ENCODE data around the gene SH3PXD2A. TPM values are rescaled to one million over a fixed set of nuclear protein-coding genes. Genes with fewer than 3 reads are reported as not detected.

SH3PXD2A gene
- total RNA-seq, 1 donor from 2014 or later: 9.6 TPM

GRCh38 chr10:103544657-103545310 is 310.6 kb downstream of the SH3PXD2A start:
- Mint-ChIP-seq H3K9me3 (no peaks in the 10 kb centered on the region), H3K36me3 (ENCODE audit: low read depth) (no peaks in the 10 kb centered on the region), H3K27me3 (ENCODE audit: insufficient read depth) (peaks cover 17% of the 10 kb centered on the region), H3K4me1 (ENCODE audit: low read depth) (peaks cover 15% of the 10 kb centered on the region), H3K4me3 (no peak overlapping the region), H3K27ac (no peak overlapping the region)
- intact Hi-C loops (cut with micrococcal nuclease): no loop called here
- DNase-seq (ENCODE audit: low spot score): no peak

Other genes with a start within 250 kb of the SH3PXD2A start
- gene STN1, start 62.6 kb upstream of the SH3PXD2A start, total RNA-seq: 19.4 and 20.0 TPM in 2 replicates
- 25.0 and 27.1 TPM in 2 replicates for gene SLK, start 111.6 kb upstream of the SH3PXD2A start, total RNA-seq
- not detected in 2 replicates for gene COL17A1, start 230.3 kb upstream of the SH3PXD2A start, total RNA-seq